ENCODE results near the gene FBXW4.

DNA sequence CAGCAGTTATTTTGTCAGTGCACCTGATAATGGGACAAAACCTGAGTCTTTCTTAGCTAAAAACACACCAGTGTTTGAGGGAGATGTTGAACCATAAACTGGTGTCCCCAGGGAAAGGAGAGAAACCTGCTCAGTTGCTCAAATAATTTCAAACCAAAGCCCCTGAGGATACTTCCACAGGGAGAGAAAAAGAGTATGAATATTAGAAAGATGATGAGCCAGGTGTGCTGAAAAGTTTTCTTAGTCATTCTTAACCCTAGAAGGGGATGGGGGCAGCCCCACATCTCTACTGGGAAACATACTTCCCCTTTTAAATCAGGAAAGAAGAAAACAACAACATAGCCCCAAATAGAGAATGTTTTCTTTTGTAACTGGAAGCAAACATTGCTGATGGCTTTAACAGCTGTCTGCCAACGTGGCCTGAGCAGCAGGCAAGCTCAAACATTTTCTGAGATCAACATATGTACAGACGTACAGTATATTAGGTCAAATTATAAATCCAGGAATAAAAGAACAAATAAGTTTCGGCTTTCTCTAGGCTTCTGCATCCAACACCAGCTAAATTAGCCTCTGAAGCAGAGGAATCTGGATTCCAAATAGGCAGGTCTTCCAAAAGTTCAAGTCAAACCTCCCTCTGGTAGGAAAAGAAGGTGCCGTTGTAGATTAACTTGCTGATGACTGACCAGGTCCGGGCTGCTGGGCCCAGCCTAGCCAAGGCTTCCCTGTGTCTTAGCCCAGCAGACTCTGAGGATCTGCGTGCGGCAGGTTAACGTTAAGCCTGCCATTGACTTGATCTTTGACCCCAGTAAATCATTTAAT lies 30.5 kb upstream of the FBXW4 start:
- TF ChIP-seq, protein P1, sequence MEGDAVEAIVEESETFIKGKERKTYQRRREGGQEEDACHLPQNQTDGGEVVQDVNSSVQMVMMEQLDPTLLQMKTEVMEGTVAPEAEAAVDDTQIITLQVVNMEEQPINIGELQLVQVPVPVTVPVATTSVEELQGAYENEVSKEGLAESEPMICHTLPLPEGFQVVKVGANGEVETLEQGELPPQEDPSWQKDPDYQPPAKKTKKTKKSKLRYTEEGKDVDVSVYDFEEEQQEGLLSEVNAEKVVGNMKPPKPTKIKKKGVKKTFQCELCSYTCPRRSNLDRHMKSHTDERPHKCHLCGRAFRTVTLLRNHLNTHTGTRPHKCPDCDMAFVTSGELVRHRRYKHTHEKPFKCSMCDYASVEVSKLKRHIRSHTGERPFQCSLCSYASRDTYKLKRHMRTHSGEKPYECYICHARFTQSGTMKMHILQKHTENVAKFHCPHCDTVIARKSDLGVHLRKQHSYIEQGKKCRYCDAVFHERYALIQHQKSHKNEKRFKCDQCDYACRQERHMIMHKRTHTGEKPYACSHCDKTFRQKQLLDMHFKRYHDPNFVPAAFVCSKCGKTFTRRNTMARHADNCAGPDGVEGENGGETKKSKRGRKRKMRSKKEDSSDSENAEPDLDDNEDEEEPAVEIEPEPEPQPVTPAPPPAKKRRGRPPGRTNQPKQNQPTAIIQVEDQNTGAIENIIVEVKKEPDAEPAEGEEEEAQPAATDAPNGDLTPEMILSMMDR (IDR thresholded peaks at IDR 0.05) = no peak
- TF ChIP-seq ZFX (IDR thresholded peaks at IDR 0.05; ENCODE audit: borderline replicate concordance) = no peak

Measured in 22Rv1 (cell line).